WTC11 (cell line): ENCODE measurements around the gene TRIOBP.

Experiments used
- ATF2 ChIP-seq: sonication (generic); formaldehyde crosslinking; IDR thresholded peaks from 2 replicates; pipeline ENCODE4 v1.8.1; 2022; ENCODE audit warnings: low read depth, missing genetic modification reagents, borderline replicate concordance
- ATF3 ChIP-seq: sonication (generic); formaldehyde crosslinking; conservative IDR thresholded peaks from 2 replicates; pipeline ENCODE4 v1.8.1; 2022; ENCODE audit warnings: mild to moderate bottlenecking, missing genetic modification reagents
- CBFB ChIP-seq: sonication (generic); formaldehyde crosslinking; IDR thresholded peaks from 2 replicates; pipeline ENCODE4 v1.8.1; 2022; ENCODE audit warnings: mild to moderate bottlenecking, low read depth, missing genetic modification reagents
- CTCF ChIP-seq: fragments of 200-600 bp; IDR thresholded peaks from 2 replicates; pipeline ENCODE4 v1.8.0; 2022; ENCODE audit warnings: antibody characterized with exemption
- ELF4 ChIP-seq: sonication (generic); formaldehyde crosslinking; IDR thresholded peaks from 2 replicates; pipeline ENCODE4 v1.8.1; 2022; ENCODE audit warnings: low read depth, mild to moderate bottlenecking, moderate library complexity, missing genetic modification reagents
- JAZF1 ChIP-seq: fragments of 250-450 bp; sonication (Bioruptor Pico); IDR thresholded peaks from 2 replicates; pipeline ENCODE4 v1.9.0; 2021; ENCODE audit warnings: moderate library complexity, mild to moderate bottlenecking, inconsistent platforms
- USF2 ChIP-seq: sonication (generic); formaldehyde crosslinking; IDR thresholded peaks from 2 replicates; pipeline ENCODE4 v1.8.1; 2023; ENCODE audit warnings: mild to moderate bottlenecking, missing genetic modification reagents, moderate library complexity
- ZNF232 ChIP-seq: sonication (generic); formaldehyde crosslinking; IDR thresholded peaks from 2 replicates; pipeline ENCODE4 v1.8.0; 2022; ENCODE audit warnings: mild to moderate bottlenecking, missing genetic modification reagents
- ZNF423 ChIP-seq: fragments of 250-450 bp; sonication (Bioruptor Pico); IDR thresholded peaks from 2 replicates; pipeline ENCODE4 v2.1.2; 2022; ENCODE audit warnings: mild to moderate bottlenecking, moderate library complexity
- ZSCAN18 ChIP-seq: fragments of 250-450 bp; sonication (Bioruptor Pico); IDR thresholded peaks from 2 replicates; pipeline ENCODE4 v2.1.2; 2022; ENCODE audit warnings: mild to moderate bottlenecking, moderate library complexity

- TF ChIP-seq ELF4 (CRISPR knock-in tag) = no peak
- no peak for TF ChIP-seq JAZF1 (CRISPR knock-in tag)
- no peak for TF ChIP-seq ZNF232
- no peak for TF ChIP-seq CTCF
- TF ChIP-seq CBFB (CRISPR knock-in tag) = no peak
- TF ChIP-seq ZSCAN18 = no peak
- TF ChIP-seq ATF3 (CRISPR knock-in tag) = no peak
- TF ChIP-seq USF2 = no peak
- no peak for TF ChIP-seq ATF2 (CRISPR knock-in tag)
- no peak for TF ChIP-seq ZNF423 (CRISPR knock-in tag)
Observed at GRCh38 chr22:37809672-37810333, 113.0 kb downstream of the TRIOBP start.
